ENCODE data around the gene SF3B4.

GRCh38 chr1:149962039-149962647 lies 34.5 kb upstream of the SF3B4 start:
- TF ChIP-seq CTCF (IDR thresholded peaks at IDR 0.05 in 4 of 5, conservative IDR thresholded peaks at IDR 0.05 in 1 of 5), result peak; percentile 70 to 80 (median 74)
- TF ChIP-seq POLR2A (IDR thresholded peaks at IDR 0.05), result no peak

All from gastrocnemius medialis (tissue), 4 donors.